ENCODE measurements around the gene AMN.

DNA sequence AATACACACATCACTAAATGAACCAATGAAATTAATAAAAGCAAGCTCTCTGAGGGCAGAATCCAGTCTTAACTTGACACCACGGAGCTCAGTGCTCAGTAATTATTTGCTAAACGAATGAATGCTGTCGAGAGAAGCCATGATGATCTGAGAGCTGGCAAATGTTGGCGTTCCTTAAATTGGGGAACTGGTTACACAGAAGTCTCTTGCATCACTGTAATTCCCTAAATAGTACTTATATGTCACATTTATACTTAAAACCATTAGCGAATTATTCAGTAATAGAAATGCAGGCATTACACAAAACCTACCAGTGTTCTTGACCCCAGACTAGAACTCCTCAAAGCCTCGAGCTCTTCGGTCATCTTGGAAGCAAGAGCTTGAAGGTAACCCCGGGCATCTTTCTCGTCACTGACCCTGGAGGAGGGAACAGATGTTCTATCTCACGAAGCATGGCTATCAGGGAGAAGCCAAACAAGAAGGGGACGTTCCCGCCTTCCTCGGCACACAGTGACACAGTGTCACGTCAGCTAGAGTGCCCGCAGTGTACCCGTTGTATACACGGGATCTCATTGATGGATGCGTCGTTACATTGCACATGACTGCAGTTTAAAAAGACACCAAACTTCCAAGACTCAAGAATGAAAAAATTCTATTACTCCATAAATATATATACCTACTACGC, 43.6 kb downstream of the AMN start:
- TF ChIP-seq, protein P1, sequence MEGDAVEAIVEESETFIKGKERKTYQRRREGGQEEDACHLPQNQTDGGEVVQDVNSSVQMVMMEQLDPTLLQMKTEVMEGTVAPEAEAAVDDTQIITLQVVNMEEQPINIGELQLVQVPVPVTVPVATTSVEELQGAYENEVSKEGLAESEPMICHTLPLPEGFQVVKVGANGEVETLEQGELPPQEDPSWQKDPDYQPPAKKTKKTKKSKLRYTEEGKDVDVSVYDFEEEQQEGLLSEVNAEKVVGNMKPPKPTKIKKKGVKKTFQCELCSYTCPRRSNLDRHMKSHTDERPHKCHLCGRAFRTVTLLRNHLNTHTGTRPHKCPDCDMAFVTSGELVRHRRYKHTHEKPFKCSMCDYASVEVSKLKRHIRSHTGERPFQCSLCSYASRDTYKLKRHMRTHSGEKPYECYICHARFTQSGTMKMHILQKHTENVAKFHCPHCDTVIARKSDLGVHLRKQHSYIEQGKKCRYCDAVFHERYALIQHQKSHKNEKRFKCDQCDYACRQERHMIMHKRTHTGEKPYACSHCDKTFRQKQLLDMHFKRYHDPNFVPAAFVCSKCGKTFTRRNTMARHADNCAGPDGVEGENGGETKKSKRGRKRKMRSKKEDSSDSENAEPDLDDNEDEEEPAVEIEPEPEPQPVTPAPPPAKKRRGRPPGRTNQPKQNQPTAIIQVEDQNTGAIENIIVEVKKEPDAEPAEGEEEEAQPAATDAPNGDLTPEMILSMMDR (conservative IDR thresholded peaks at IDR 0.05; ENCODE audit: low read length) = no peak
- no peak for TF ChIP-seq EZH2phosphoT487 (IDR thresholded peaks at IDR 0.05; ENCODE audit: borderline replicate concordance, low read depth, low read length)
